VCaP (cell line): ENCODE measurements around the gene BBS9.

Experiments used
- H3K27ac ChIP-seq: fragments of 450-650 bp; 2 replicates; pipeline ENCODE4 v1.5.1; 2017
- CTCF ChIP-seq: fragments of 450-650 bp; conservative IDR thresholded peaks from 2 replicates; pipeline ENCODE4 v1.5.1; 2017; ENCODE audit warnings: mild to moderate bottlenecking, moderate library complexity

The BBS9 gene

DNA sequence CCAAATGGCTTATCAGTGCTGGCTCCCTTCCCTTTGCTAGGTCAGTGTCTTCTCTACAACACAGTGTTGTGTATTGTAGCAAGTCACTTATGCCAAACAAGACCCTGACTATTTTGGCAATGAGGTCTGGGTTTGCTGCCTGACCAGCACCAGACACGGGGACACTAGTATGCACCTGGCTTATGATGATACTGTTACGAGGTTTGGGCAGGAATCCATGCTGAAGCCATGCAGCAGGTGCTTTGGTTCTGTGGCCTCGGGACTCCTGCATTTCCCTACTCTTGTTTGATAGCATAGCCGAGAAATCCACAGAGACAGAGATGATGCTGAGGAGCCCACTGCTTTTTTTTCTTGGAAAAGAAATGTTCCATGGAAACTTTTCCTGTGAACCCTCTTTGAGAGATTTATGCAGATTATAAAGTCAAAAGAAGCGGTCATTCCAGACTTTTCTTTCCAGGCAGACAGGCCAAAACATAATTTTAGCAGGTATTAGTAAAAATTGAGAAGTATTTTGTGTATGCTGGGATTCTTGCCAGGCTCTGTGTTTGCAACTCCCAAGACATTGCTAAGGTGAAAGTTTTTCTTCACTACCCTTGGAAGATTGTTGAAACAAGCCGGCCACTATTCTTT lies 291.1 kb downstream of the BBS9 start:
- TF ChIP-seq CTCF, result no peak
- no peak overlapping the region for H3K27ac ChIP-seq

- 0 out of 2 replicates have a peak, but pooled peaks have one; percentile 15 for TF ChIP-seq CTCF
- no peak overlapping the region for H3K27ac ChIP-seq
Observed at GRCh38 chr7:33421429-33421828, 292.1 kb downstream of the BBS9 start.

DNA sequence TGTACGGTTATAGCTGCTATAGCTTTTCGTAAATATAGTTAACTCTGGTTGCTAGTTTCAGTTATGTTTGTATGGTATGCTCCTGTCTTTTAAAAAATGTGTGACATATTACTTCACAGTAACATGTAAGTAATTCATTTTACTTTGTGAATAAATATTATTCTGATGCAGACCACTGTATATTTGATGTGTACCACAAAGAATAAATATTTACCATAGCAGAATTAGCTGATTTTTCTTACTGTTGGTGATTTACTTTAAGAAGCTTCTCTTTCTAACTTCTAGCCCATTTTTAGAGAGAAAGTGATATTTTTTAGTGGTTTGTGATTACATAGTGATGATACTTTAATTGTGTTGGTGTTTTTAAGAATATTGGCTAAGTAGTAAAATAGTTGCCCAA lies 292.8 kb downstream of the BBS9 start:
- TF ChIP-seq CTCF, result no peak
- H3K27ac ChIP-seq, result no peak overlapping the region

- H3K27ac ChIP-seq, result no peak overlapping the region
- TF ChIP-seq CTCF, result no peak
Observed at GRCh38 chr7:33422825-33423645, 293.7 kb downstream of the BBS9 start.

GRCh38 chr7:33423646-33424020 lies 294.3 kb downstream of the BBS9 start:
- H3K27ac ChIP-seq, result no peak overlapping the region
- peak; percentile 75 for TF ChIP-seq CTCF

DNA sequence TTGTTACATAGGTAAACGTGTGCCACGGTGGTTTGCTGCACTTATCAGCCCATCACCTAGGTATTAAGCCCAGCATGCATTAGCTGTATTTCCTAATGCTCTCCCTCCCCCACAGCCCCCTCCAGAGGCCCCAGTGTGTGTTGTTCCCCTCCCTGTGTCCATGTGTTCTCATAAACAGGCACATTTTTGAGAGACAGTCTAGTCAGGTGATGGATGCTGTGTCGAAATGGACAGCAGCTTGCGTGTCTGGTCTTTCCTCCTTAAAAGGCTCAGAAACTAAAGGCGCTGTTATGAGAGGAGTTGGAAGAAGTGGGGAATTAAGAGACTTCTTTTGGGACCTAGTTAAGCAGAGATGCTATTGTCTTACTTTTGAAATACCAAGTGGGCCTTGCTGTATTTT lies 296.0 kb downstream of the BBS9 start:
- no peak overlapping the region for H3K27ac ChIP-seq
- no peak for TF ChIP-seq CTCF

GRCh38 chr7:33425929-33426678 lies 296.7 kb downstream of the BBS9 start:
- no peak for TF ChIP-seq CTCF
- no peak overlapping the region for H3K27ac ChIP-seq
